GM19035 (cell line): ENCODE measurements around the gene HOXD8.

ENCODE experiments used
- ATAC-seq: cut with Tn5 transposase; IDR thresholded peaks from one replicate; pipeline ENCODE4 v1.9.1; 2021; ENCODE audit not compliant: unreplicated experiment

The HOXD8 gene

GRCh38 chr2:176114930-176115625 is 14.4 kb upstream of the HOXD8 start:
- no peak for ATAC-seq

DNA sequence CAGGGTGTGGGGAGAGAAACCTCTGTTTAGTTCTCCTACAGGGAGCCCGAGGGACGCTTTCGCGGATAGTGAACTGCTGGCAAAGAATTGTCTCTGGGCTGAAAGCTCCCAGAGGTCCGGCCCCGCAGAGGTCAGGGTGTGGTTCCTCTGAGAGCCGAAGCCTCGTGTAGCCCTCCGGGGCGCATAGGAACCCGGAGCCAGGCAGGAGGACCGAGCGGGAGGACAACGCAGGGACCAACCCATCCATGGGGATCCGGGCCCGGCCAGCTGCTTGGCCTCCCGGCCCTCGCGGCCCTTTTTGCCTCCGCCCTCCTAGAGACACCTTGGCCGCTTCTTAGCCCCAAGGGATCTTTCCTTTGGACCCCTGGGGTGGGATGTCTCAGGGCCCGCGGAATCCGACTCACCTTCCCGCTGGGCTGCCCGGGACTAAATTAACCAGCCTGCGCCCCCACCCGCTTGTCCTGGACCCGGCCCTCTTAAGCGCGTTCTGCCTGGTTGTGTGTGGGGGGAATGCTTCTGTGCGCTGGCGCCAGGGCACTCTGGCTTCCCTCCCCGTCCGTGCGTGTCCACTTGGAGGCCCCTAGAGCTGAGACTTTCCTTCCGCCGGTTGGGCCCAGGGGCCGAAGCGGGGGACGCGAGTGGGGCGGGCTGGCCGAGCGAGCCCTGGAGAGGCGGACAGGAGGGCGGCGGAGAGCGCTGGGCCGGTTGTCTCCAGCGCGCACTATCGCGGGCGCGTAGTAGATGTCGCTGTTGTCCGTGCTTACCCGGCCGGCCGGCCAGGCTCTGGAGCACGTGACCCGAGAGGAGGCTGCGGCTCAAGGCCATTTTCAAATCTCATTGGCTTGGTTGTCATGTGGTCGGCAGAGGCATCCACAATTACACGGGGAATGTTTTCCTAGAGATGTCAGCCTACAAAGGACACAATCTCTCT is 13.4 kb upstream of the HOXD8 start, which contains the start of gene HOXD10:
HOXD10 (plus strand) TSS at position 896 of the 931 bp plus-strand sequence. CDS start 56 bp downstream, outside the sequence.
- ATAC-seq = no peak

- no peak for ATAC-seq
Measured at GRCh38 chr2:176117162-176117822, 12.2 kb upstream of the HOXD8 start.

DNA sequence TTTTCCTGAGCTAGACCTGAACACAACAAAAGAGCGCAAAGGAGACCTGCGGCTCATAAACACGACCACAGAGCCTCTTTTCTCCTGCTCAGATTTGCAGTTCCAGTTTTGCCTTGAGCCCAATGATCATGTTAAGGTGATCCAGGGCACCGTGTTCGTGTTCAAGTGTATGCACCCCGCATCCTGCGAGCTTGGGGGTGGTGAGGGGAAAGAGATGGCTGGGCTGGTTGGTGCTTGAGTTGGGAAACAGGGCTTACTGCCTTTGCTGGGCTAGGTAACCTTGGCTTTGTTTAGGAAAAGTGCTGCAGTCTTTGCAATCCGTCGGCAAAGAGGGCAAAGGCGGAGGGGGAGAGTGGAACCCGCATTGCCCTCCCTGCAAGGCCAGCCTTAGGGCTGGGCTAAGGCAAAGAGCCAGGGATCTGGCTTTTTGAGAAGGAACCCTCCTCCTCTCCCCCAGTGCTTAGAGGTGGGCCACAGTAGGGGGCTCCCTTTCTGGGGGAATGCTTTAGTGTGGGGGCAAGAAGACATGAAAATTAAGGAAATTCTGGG is 11.6 kb upstream of the HOXD8 start:
- ATAC-seq = no peak

- ATAC-seq = no peak
Measured at GRCh38 chr2:176118601-176119339, 10.7 kb upstream of the HOXD8 start.

DNA sequence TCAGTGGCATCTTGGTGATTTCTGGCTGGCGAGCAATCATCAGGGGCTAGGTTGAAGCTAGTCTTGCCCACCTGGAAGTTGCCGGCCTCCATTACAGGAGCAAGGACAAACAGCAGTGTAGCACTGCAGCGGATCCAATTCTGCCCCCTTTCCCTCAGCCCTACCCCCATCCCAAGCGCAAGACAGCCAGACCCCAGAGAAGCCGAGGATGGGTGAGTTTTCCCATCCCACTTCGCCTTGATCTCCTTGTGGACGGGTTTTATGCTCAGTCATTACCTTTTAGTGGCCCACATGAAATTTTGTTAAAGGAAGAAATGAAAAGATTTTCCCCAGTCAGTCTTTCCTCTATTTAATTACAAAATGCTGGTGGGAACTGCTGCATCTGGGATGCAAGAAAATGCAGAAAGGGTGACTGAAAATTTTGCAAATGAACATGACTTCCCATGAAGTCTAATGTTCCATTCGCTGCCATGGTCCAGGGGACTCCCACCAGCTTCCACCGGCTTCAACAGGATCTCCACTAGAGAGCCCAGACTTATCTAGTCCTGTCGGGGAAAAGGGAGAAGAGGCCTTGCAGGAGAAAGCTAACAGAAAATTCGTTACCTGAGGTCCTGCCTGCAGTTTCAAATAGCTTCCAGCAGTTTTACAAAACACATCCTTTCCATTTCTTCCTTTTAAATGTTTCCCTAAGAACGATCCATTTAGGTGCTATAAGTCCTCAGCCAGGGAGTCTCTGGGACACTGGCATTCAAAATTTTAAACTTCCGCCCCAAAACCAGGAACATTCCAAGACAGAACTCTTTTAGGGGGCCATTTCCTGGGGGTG is 8.9 kb upstream of the HOXD8 start:
- no peak for ATAC-seq

- ATAC-seq = no peak
Measured at GRCh38 chr2:176121190-176122051, 8.1 kb upstream of the HOXD8 start.

- ATAC-seq = no peak
Measured at GRCh38 chr2:176122052-176122682, 7.3 kb upstream of the HOXD8 start.

DNA sequence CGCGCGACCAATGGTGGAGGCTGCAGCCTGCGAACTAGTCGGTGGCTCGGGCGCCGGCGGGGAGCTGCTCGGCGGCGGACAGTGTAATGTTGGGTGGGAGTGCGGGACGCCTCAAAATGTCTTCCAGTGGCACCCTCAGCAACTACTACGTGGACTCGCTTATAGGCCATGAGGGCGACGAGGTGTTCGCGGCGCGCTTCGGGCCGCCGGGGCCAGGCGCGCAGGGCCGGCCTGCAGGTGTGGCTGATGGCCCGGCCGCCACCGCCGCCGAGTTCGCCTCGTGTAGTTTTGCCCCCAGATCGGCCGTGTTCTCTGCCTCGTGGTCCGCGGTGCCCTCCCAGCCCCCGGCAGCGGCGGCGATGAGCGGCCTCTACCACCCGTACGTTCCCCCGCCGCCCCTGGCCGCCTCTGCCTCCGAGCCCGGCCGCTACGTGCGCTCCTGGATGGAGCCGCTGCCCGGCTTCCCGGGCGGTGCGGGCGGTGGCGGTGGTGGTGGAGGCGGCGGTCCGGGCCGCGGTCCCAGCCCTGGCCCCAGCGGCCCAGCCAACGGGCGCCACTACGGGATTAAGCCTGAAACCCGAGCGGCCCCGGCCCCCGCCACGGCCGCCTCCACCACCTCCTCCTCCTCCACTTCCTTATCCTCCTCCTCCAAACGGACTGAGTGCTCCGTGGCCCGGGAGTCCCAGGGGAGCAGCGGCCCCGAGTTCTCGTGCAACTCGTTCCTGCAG is 6.7 kb upstream of the HOXD8 start, which contains the start of gene HOXD9:
HOXD9 (plus strand) TSS at position 37 of the 728 bp plus-strand sequence; CDS start at position 87, 50 bp downstream.
- ATAC-seq = no peak

DNA sequence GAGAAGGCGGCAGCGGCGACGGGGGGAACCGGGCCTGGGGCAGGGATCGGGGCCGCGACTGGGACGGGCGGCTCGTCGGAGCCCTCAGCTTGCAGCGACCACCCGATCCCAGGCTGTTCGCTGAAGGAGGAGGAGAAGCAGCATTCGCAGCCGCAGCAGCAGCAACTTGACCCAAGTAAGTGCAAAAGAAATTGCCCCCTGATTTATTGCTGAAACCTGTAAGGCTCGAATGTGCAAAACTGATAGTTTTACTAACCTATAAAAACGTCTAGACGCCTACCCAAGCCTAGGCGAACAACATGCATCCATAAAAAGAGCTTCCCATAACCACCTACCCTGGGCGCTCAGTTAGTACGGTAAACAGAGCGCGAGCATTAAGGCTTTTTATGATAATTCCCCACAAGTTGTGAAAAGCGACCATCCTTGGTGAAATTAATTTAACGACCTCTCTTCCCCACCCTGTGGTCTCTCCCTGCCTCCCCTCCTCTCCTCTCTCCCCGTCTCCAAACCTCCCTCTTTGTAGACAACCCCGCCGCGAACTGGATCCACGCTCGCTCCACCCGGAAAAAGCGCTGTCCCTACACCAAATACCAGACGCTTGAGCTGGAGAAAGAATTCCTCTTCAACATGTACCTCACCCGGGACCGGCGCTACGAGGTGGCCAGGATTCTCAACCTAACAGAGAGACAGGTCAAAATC is 5.9 kb upstream of the HOXD8 start:
- ATAC-seq = no peak

DNA sequence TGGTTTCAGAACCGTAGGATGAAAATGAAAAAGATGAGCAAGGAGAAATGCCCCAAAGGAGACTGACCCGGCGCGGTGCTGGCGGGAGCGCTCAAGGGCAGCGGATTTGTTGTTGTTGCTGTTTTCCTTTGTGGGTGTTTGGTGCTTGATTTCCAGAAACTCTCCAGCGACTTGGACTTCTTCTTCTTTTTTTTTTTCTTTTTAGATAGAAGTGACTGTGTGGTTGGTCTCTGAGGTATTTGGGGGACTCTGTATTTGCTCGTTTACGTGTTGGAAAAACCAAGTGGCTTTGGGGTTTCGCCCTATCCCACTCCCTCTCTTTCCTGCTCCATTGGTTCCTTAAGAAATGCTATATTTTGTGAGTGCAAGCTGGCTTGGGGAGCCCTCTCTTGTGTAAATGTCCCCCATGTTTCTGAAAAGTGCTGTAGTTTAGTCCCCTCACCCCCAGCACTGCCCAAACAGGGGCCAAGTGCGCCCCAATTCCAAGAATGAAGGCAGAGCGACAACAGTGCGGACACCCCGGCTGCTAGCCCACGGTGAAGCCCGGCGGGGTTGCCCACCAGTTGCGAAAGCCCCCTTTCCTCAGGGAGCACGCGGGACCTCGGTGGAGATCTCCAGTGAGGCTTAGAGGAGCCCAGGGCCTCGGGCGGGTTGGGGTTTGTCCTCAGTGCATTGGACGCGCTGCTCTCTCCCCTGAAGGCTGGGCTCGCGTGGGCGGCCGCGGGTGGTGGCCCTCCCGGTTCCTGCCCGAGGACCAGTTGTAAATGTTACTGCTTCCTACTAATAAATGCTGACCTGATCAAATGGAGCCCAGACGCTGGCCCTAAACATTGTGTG is 5.2 kb upstream of the HOXD8 start:
- no peak for ATAC-seq

- ATAC-seq = no peak
Measured at GRCh38 chr2:176124947-176125771, 4.3 kb upstream of the HOXD8 start.

- no peak for ATAC-seq
Measured at GRCh38 chr2:176125772-176126054, 3.8 kb upstream of the HOXD8 start.

DNA sequence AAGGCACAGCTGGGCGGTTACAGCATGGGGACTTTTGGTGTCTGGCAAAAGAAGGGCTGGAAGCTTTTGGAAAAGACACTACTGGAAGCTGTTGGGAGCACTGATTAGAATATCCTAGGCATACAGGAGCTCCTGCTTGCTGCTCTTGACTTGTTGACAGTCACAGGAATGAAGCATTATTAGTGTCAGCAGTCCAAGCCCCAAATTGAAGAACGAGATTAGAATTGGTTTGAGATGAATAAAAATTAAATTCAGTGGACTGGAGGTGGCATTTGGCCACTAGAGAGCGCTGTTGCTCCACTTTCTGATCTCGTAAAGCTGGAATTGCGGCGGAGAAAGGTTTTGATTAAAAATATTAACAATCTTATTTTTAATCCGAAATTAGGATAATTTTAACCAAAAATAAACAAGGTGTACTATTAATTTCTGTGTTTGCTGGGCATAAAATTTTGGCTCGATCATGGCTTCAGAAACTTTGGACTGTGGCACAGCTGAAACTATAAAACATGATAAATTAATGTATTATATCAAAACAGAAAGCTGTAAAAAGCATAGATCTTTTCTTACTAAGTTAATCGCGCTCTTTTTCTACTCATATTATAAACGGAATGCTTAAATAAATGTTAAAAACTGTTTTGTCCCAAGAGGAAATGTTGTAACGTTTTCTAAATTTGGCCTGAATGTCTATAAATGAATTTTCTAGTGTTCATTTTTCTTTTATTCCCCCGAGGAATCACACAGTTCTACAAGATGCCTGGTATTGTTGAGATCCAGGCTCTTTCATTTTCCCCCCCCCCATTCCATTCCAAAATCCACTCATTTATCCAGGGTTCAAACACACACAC is 2.4 kb upstream of the HOXD8 start:
- ATAC-seq = no peak

DNA sequence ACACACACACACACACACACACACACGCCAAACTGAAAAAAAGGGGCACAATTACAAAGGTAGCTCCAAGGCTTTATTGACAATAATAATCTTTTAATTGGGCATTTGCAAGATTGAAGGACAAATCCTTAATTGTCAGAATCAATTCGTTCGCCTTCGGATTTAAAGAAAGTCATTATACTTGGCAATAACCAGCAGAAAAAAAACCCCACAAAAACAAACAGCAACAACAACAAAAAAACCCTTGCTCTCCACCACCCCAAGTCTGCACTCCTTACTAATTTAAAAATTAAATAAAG is 1.8 kb upstream of the HOXD8 start:
- no peak for ATAC-seq
